Nephron (organoid): ENCODE data around the gene CCSAP.

Experiments used
- H3K27ac Mint-ChIP-seq, 3 experiments: 2 replicates each; pipeline ENCODE4 v1.8.0; 2020; ENCODE audit warnings: mixed read lengths in 3 of 3, mild to moderate bottlenecking in 2 of 3, moderate library complexity in 1 of 3
- H3K27me3 Mint-ChIP-seq: 2 replicates; pipeline ENCODE4 v1.8.0; 2021; ENCODE audit warnings: low read depth, mild to moderate bottlenecking, moderate library complexity, mixed read lengths
- H3K36me3 Mint-ChIP-seq: 2 replicates; pipeline ENCODE4 v1.8.0; 2020; ENCODE audit warnings: low read depth, mixed read lengths
- H3K4me1 Mint-ChIP-seq: 2 replicates; pipeline ENCODE4 v1.8.0; 2020; ENCODE audit warnings: mixed read lengths
- H3K4me3 Mint-ChIP-seq, 3 experiments: 2 replicates each; pipeline ENCODE4 v1.8.0; 2020; ENCODE audit warnings: mild to moderate bottlenecking in 3 of 3, mixed read lengths in 3 of 3, moderate library complexity in 2 of 3
- H3K9me3 Mint-ChIP-seq: 2 replicates; pipeline ENCODE4 v1.8.0; 2020; ENCODE audit warnings: mixed read lengths
- CTCF ChIP-seq, 3 experiments: fragments of 200-600 bp; sonication (generic); IDR thresholded peaks; one replicate each; pipeline ENCODE4 v1.5.0; 2021; ENCODE audit warnings: antibody characterized with exemption in 3 of 3; ENCODE audit not compliant: unreplicated experiment in 3 of 3

The CCSAP gene

GRCh38 chr1:229281339-229281926, 61.4 kb downstream of the CCSAP start:
- no peak overlapping the region for H3K27ac Mint-ChIP-seq
- no peak for TF ChIP-seq CTCF (IDR thresholded peaks at IDR 0.05; ENCODE audit: unreplicated experiment in 3 of 3)
- peaks cover 21% of the 10 kb centered on the region for H3K36me3 Mint-ChIP-seq
- peaks cover 3% of the 10 kb centered on the region for H3K9me3 Mint-ChIP-seq
- H3K4me1 Mint-ChIP-seq = peaks cover 5% of the 10 kb centered on the region
- H3K27me3 Mint-ChIP-seq = no peaks in the 10 kb centered on the region
- H3K4me3 Mint-ChIP-seq = no peak overlapping the region

- H3K4me1 Mint-ChIP-seq = peaks cover 5% of the 10 kb centered on the region
- H3K36me3 Mint-ChIP-seq = peaks cover 21% of the 10 kb centered on the region
- no peaks in the 10 kb centered on the region for H3K27me3 Mint-ChIP-seq
- H3K9me3 Mint-ChIP-seq = peaks cover 3% of the 10 kb centered on the region
- TF ChIP-seq CTCF (IDR thresholded peaks at IDR 0.05; ENCODE audit: unreplicated experiment in 3 of 3) = no peak
- H3K4me3 Mint-ChIP-seq = no peak overlapping the region
- no peak overlapping the region for H3K27ac Mint-ChIP-seq
These were observed 61.9 kb downstream of the CCSAP start for GRCh38 chr1:229280921-229281320.

GRCh38 chr1:229280037-229280828, 62.6 kb downstream of the CCSAP start:
- no peak overlapping the region for H3K4me3 Mint-ChIP-seq
- TF ChIP-seq CTCF (IDR thresholded peaks at IDR 0.05; ENCODE audit: unreplicated experiment in 3 of 3) = no peak
- H3K9me3 Mint-ChIP-seq = peaks cover 3% of the 10 kb centered on the region
- H3K4me1 Mint-ChIP-seq = peaks cover 2% of the 10 kb centered on the region
- peaks cover 21% of the 10 kb centered on the region for H3K36me3 Mint-ChIP-seq
- no peak overlapping the region for H3K27ac Mint-ChIP-seq
- no peaks in the 10 kb centered on the region for H3K27me3 Mint-ChIP-seq

GRCh38 chr1:229279242-229279641, 63.6 kb downstream of the CCSAP start:
- Mint-ChIP-seq H3K4me3 (no peak overlapping the region), H3K27ac (no peak overlapping the region), H3K27me3 (no peaks in the 10 kb centered on the region), H3K36me3 (peaks cover 21% of the 10 kb centered on the region), H3K4me1 (peaks cover 4% of the 10 kb centered on the region), H3K9me3 (peaks cover 3% of the 10 kb centered on the region)
- TF ChIP-seq CTCF (IDR thresholded peaks at IDR 0.05; ENCODE audit: unreplicated experiment in 3 of 3) = no peak

- TF ChIP-seq CTCF (IDR thresholded peaks at IDR 0.05; ENCODE audit: unreplicated experiment in 3 of 3) = no peak
- no peak overlapping the region for H3K27ac Mint-ChIP-seq
- peaks cover 5% of the 10 kb centered on the region for H3K4me1 Mint-ChIP-seq
- no peaks in the 10 kb centered on the region for H3K27me3 Mint-ChIP-seq
- no peak overlapping the region for H3K4me3 Mint-ChIP-seq
- peaks cover 3% of the 10 kb centered on the region for H3K9me3 Mint-ChIP-seq
- H3K36me3 Mint-ChIP-seq = peaks cover 21% of the 10 kb centered on the region
These were observed 64.6 kb downstream of the CCSAP start for GRCh38 chr1:229278120-229278741.
